Measurements from ENCODE around the gene METTL14.

Gene METTL14

GRCh38 chr4:118759481-118759880 lies 74.3 kb downstream of the METTL14 start:
- no peak for DNase-seq (ENCODE audit: low spot score)

DNA sequence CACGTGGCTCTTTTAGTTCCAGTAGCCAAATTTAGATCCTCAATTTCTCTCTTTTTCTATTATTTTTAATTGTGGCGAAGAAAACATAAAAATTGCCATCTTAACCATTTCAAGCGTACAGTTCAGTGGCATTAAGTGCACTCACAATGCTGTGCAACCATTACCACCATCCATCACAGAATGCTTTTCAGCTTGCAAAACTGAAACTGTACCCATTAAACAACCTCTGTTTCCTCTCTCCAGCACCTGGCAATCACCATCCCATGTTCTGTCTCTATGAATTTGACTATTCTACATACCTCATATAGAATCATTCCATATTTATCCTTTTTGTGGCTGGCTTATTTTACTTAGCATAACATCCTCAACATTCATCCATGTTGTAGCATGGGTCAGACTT lies 74.9 kb downstream of the METTL14 start:
- no peak for DNase-seq (ENCODE audit: low spot score)

DNA sequence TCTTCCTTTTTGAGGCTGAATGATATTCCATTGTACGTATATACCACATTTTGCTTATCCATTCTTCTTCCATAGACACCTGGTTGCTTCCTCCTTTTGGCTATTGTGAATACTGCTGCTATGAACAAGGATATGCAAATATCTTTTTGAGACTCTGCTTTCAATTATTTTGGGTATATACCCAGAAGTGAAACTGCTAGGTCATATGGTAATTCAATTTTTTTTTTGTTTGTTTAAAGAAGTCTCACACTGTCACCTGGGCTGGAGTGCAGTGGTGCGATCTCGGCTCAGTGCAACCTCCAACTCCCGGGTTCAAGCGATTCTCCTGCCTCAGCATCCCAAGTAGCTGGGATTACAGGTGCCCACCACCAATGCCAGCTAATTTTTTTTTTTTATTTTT lies 75.3 kb downstream of the METTL14 start:
- no peak for DNase-seq (ENCODE audit: low spot score)

- no peak for DNase-seq (ENCODE audit: low spot score)
Observed at GRCh38 chr4:118761397-118762016, 76.3 kb downstream of the METTL14 start.

DNA sequence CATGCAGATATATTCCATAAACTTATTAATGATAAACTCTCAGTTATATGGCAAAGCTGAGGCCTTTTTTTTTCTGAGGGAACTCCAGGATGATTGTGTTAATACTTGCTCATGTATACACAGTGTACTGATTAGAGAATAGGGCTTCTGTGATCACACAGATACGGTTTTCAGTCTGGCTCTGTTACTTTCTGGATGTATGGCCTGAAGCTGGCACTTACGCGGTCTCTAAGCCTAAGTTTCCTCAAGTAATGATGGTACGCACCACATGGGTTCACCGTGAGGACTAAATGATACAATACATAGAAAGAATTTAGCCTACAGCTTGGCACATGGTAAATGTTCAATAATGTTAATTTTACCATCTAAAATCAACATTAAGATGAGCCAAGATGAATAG lies 77.0 kb downstream of the METTL14 start:
- DNase-seq (ENCODE audit: low spot score): no peak

DNA sequence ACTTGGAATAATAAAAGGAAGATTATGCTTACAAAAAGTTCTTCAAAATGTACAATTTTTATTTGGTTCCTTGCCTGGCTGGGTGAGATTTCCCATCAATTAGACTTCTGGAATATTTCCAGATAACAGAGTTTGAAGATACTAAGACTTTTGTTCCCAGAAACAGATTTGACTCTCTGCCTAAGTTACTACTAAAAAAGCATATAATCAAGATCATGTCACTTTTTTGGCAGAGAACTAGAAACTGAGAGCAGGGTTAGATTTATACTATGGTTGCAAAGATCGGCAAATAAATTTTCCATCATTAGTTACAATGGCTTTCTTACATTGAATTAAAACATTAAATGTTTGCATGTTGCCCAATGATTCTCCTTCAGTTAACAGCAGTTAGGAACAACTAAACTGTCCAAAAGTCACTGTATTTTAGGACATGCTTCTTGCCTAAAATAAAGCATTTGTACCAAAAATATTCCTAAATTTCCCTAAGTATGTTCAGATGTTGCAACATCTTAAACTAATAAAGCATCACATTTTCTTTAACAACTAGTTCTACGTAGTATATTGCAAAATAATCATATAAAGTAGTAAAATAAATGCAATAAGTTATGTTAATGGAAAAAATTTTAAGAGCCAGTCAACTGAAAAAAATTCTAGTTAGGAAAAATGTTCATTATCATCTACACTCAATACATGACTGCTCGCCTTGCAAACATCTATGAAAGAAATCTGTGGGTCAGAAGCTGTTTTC lies 77.7 kb downstream of the METTL14 start:
- DNase-seq (ENCODE audit: low spot score): no peak
